Mesenchymal stem cell (in vitro differentiated cells and primary cell): ENCODE data around the gene SKIC8.

Source experiments
- DNase-seq: peaks from one replicate; pipeline ENCODE4 v3.0.0-alpha.2; 2013
- H2AFZ ChIP-seq: one replicate; pipeline ENCODE4 v1.6.1; 2013; ENCODE audit warnings: low read depth, mild to moderate bottlenecking, control low read depth, inconsistent platforms, low read length, moderate library complexity
- H2AK5ac ChIP-seq: 2 replicates; pipeline ENCODE4 v1.6.1; 2013; ENCODE audit warnings: low read length, moderate library complexity, mild to moderate bottlenecking, inconsistent platforms; ENCODE audit not compliant: severe bottlenecking
- H2BK120ac ChIP-seq: one replicate; pipeline ENCODE4 v1.6.1; 2013; ENCODE audit warnings: low read depth, mild to moderate bottlenecking, inconsistent platforms, low read length, moderate library complexity
- H2BK12ac ChIP-seq, 2 experiments: one replicate each; pipeline ENCODE4 v1.6.1; 2013; ENCODE audit warnings: inconsistent platforms in 2 of 2, low read length in 2 of 2, mild to moderate bottlenecking in 2 of 2, moderate library complexity in 2 of 2, control low read depth in 1 of 2
- H2BK15ac ChIP-seq: one replicate; pipeline ENCODE4 v1.6.1; 2013; ENCODE audit warnings: mild to moderate bottlenecking, low read depth, inconsistent platforms; ENCODE audit not compliant: poor library complexity, severe bottlenecking
- H2BK5ac ChIP-seq: 2 replicates; pipeline ENCODE4 v1.6.1; 2013; ENCODE audit warnings: low read depth, mild to moderate bottlenecking, low read length, control low read depth, inconsistent platforms; ENCODE audit not compliant: poor library complexity, severe bottlenecking
- H3K14ac ChIP-seq, 2 experiments: one replicate each; pipeline ENCODE4 v1.6.1; 2013; ENCODE audit warnings: inconsistent platforms in 2 of 2, low read length in 2 of 2, control low read depth in 1 of 2, mild to moderate bottlenecking in 1 of 2, moderate library complexity in 1 of 2
- H3K18ac ChIP-seq, 2 experiments: one replicate each; pipeline ENCODE4 v1.6.1; 2013; ENCODE audit warnings: inconsistent platforms in 2 of 2, low read length in 2 of 2, control low read depth in 1 of 2, low read depth in 1 of 2, mild to moderate bottlenecking in 1 of 2
- H3K23ac ChIP-seq, 2 experiments: one replicate each; pipeline ENCODE4 v1.6.1; 2013; ENCODE audit warnings: inconsistent platforms in 2 of 2, low read length in 2 of 2, mild to moderate bottlenecking in 2 of 2, moderate library complexity in 2 of 2, control low read depth in 1 of 2
- H3K27ac ChIP-seq: 2 replicates; pipeline ENCODE4 v1.5.1; 2013; ENCODE audit warnings: mild to moderate bottlenecking, moderate library complexity, low read length, control low read depth, inconsistent platforms; ENCODE audit not compliant: poor library complexity, severe bottlenecking
- H3K27me3 ChIP-seq, 2 experiments: 2 replicates each; pipeline versions ENCODE4 v1.6.1 to v1.7.0; 2013; ENCODE audit warnings: low read length in 2 of 2, mild to moderate bottlenecking in 2 of 2, moderate library complexity in 2 of 2, control low read depth in 1 of 2, inconsistent platforms in 1 of 2; ENCODE audit not compliant: control insufficient read depth in 1 of 2, insufficient read depth in 1 of 2
- H3K36me3 ChIP-seq, 2 experiments: 2 replicates each; pipeline versions ENCODE4 v1.6.1 to v1.7.0; 2013; ENCODE audit warnings: low read length in 2 of 2, control low read depth in 1 of 2, inconsistent platforms in 1 of 2, low read depth in 1 of 2, mild to moderate bottlenecking in 1 of 2; ENCODE audit not compliant: insufficient read depth in 2 of 2, control insufficient read depth in 1 of 2
- H3K4ac ChIP-seq, 2 experiments: one replicate each; pipeline ENCODE4 v1.6.1; 2013; ENCODE audit warnings: inconsistent platforms in 2 of 2, low read length in 2 of 2, mild to moderate bottlenecking in 2 of 2, moderate library complexity in 2 of 2, control low read depth in 1 of 2, low read depth in 1 of 2
- H3K4me1 ChIP-seq: 2 replicates; pipeline ENCODE4 v1.6.1; 2013; ENCODE audit warnings: low read depth, low read length, control low read depth; ENCODE audit not compliant: control insufficient read depth, insufficient read depth
- H3K4me2 ChIP-seq: 2 replicates; pipeline ENCODE4 v1.6.1; 2013; ENCODE audit warnings: low read length, mild to moderate bottlenecking, inconsistent platforms; ENCODE audit not compliant: poor library complexity, severe bottlenecking
- H3K4me3 ChIP-seq, 2 experiments: 2 replicates each; pipeline versions ENCODE4 v1.5.1 to v1.7.0; 2013; ENCODE audit warnings: low read length in 2 of 2, mild to moderate bottlenecking in 2 of 2, control low read depth in 1 of 2, low read depth in 1 of 2; ENCODE audit not compliant: insufficient read depth in 1 of 2
- H3K79me1 ChIP-seq: replicated peaks from 2 replicates; pipeline ENCODE4 v1.6.1; 2013; ENCODE audit warnings: mild to moderate bottlenecking, control low read depth, low read length, inconsistent platforms; ENCODE audit not compliant: poor library complexity, severe bottlenecking
- H3K9ac ChIP-seq: 2 replicates; pipeline ENCODE4 v1.7.0; 2013; ENCODE audit warnings: mild to moderate bottlenecking, low read length, moderate library complexity
- H3K9me3 ChIP-seq: 2 replicates; pipeline ENCODE4 v1.7.0; 2013; ENCODE audit warnings: mild to moderate bottlenecking, low read length; ENCODE audit not compliant: control insufficient read depth
- H4K8ac ChIP-seq: one replicate; pipeline ENCODE4 v1.6.1; 2013; ENCODE audit warnings: inconsistent platforms, mild to moderate bottlenecking, low read length, moderate library complexity
- H4K91ac ChIP-seq: one replicate; pipeline ENCODE4 v1.6.1; 2013; ENCODE audit warnings: mild to moderate bottlenecking, low read length, inconsistent platforms
- WGBS: methylation state at CpG from one replicate; pipeline ENCODE4 v1.1.7; 2013; ENCODE audit warnings: mixed read lengths; 5-methylcytosine and 5-hydroxymethylcytosine counted together

The SKIC8 gene

GRCh38 chr15:78244893-78245292 is 54.5 kb downstream of the SKIC8 start:
- Histone ChIP-seq H3K9me3 (no peaks in the 10 kb centered on the region), H3K79me1 (no peaks in the 10 kb centered on the region), H2BK12ac (no peak overlapping the region), H3K36me3 (no peaks in the 10 kb centered on the region), H3K27me3 (peaks cover 0 to 47% of the 10 kb centered on the region in 2 experiments), H2BK5ac (no peak overlapping the region), H3K9ac (no peak overlapping the region), H4K91ac (no peak overlapping the region), H2AFZ (no peak overlapping the region), H3K14ac (no peak overlapping the region), H3K4ac (no peak overlapping the region), H3K27ac (no peak overlapping the region), H3K18ac (no peak overlapping the region), H4K8ac (no peak overlapping the region), H3K4me3 (no peak overlapping the region), H2BK15ac (peak overlapping the region; percentile 34), H3K23ac (no peak overlapping the region), H3K4me1 (peaks cover 16% of the 10 kb centered on the region), H2AK5ac (peak overlapping the region; percentile 11), H3K4me2 (no peak overlapping the region), H2BK120ac (no peak overlapping the region)
- no peak for DNase-seq
- WGBS = 77% methylated on average over 7 of the region's 7 CpGs

GRCh38 chr15:78244101-78244500 is 55.3 kb downstream of the SKIC8 start:
- Histone ChIP-seq H2BK120ac (no peak overlapping the region), H3K18ac (no peak overlapping the region), H2AK5ac (peak overlapping the region; percentile 37), H3K4ac (no peak overlapping the region), H2BK12ac (no peak overlapping the region), H3K9me3 (no peaks in the 10 kb centered on the region), H2AFZ (no peak overlapping the region), H3K4me2 (no peak overlapping the region), H4K8ac (no peak overlapping the region), H2BK5ac (no peak overlapping the region), H3K23ac (no peak overlapping the region), H4K91ac (no peak overlapping the region), H3K14ac (no peak overlapping the region), H3K4me3 (no peak overlapping the region), H3K27me3 (peaks cover 0 to 42% of the 10 kb centered on the region in 2 experiments), H2BK15ac (no peak overlapping the region), H3K36me3 (no peaks in the 10 kb centered on the region), H3K4me1 (peaks cover 16% of the 10 kb centered on the region), H3K79me1 (no peaks in the 10 kb centered on the region), H3K9ac (no peak overlapping the region), H3K27ac (peak overlapping the region; percentile 67)
- no peak for DNase-seq
- 90% methylated on average over 6 of the region's 6 CpGs for WGBS

GRCh38 chr15:78243491-78243941 is 55.9 kb downstream of the SKIC8 start:
- no peak overlapping the region for H3K14ac ChIP-seq
- no peak overlapping the region for H3K4me3 ChIP-seq
- WGBS = 53% methylated on average over 6 of the region's 6 CpGs
- no peak overlapping the region for H4K91ac ChIP-seq
- H2BK5ac ChIP-seq = peak overlapping the region; percentile 15
- H4K8ac ChIP-seq = no peak overlapping the region
- H3K23ac ChIP-seq = no peak overlapping the region
- peaks cover 16% of the 10 kb centered on the region for H3K4me1 ChIP-seq
- no peak overlapping the region for H3K9ac ChIP-seq
- no peaks in the 10 kb centered on the region for H3K36me3 ChIP-seq
- no peaks in the 10 kb centered on the region for H3K79me1 ChIP-seq
- no peak overlapping the region for H2AK5ac ChIP-seq
- no peak overlapping the region for H3K18ac ChIP-seq
- no peaks in the 10 kb centered on the region for H3K9me3 ChIP-seq
- H2BK12ac ChIP-seq = no peak overlapping the region
- H2AFZ ChIP-seq = no peak overlapping the region
- no peak overlapping the region for H2BK120ac ChIP-seq
- peaks cover 0 to 41% of the 10 kb centered on the region in 2 experiments for H3K27me3 ChIP-seq
- no peak overlapping the region for H2BK15ac ChIP-seq
- H3K4me2 ChIP-seq = no peak overlapping the region
- H3K27ac ChIP-seq = peak overlapping the region; percentile 67
- H3K4ac ChIP-seq = no peak overlapping the region
- no peak for DNase-seq

- H3K18ac ChIP-seq = no peak overlapping the region
- H3K4me1 ChIP-seq = peaks cover 16% of the 10 kb centered on the region
- no peak for DNase-seq
- H3K23ac ChIP-seq = no peak overlapping the region
- no peak overlapping the region for H3K14ac ChIP-seq
- no peak overlapping the region for H2BK15ac ChIP-seq
- no peak overlapping the region for H3K9ac ChIP-seq
- H2AFZ ChIP-seq = no peak overlapping the region
- peaks cover 0 to 40% of the 10 kb centered on the region in 2 experiments for H3K27me3 ChIP-seq
- H3K9me3 ChIP-seq = no peaks in the 10 kb centered on the region
- no peak overlapping the region for H4K8ac ChIP-seq
- no peak overlapping the region for H3K4me2 ChIP-seq
- peak overlapping the region; percentile 67 for H3K27ac ChIP-seq
- H3K4ac ChIP-seq = no peak overlapping the region
- H2BK12ac ChIP-seq = no peak overlapping the region
- H3K36me3 ChIP-seq = no peaks in the 10 kb centered on the region
- H2BK120ac ChIP-seq = no peak overlapping the region
- H3K4me3 ChIP-seq = no peak overlapping the region
- peak overlapping the region; percentile 96 for H2AK5ac ChIP-seq
- H3K79me1 ChIP-seq = no peaks in the 10 kb centered on the region
- H2BK5ac ChIP-seq = no peak overlapping the region
- WGBS = 80% methylated on average over 6 of the region's 6 CpGs
- no peak overlapping the region for H4K91ac ChIP-seq
These were observed 56.4 kb downstream of the SKIC8 start for GRCh38 chr15:78243058-78243457.
